ENCODE results near the gene NSF.
A peak's percentile ranks its signal among the peaks of the same experiment; 100 is the strongest.
"Not testable (repeated sequence)": the region's sequence is repeated elsewhere in the genome, so short reads cannot be mapped to it uniquely, and the experiment has no call there.

The NSF gene

DNA sequence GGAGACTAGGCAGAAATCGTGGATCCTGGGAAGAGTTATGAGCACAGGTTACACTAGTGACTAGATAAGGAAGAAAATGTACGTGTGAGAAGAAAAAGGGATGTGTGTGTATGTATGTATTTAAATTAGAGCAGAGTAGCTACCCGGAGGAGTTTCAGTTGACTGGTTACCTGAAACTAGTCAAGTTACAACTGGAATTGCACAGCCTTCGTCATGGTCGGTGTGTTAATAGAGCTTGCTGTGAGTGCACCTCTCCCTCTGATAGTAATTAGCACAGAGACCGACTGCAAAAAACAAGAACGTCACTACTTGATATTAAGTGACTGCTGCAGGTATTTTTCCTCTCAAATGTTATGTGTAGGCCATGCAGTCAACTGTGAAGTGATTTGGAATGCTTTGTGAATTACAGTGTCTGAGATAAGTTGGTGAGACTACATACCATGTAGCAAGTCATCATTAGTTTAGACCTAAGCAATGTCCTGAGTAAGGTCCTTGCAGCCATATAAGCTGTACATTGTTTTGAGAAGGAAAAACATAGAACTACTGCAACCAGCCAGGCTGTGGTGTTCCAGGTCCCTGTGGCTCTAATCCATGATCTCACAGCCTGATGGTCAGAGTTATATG, 132.3 kb downstream of the NSF start:
- no peak for DNase-seq

DNA sequence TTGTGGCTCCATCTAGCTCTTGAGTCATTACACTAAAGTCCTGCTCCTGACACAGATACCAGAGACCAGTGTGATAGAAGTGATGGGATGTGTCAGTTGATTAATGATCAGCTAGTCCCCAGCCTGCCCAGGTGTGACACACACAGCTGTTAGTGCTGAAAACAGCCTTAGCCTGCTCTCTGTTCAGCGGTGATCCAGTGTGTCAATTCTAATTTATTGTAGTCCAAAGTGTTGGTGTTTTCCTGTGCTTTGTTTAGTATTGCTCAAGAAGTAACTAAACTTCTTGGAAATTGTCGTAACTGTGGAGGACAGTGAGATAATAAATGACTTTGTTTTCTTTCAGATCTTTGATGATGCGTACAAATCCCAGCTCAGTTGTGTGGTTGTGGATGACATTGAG, 135.7 kb downstream of the NSF start:
- DNase-seq = peak; percentile 23

DNA sequence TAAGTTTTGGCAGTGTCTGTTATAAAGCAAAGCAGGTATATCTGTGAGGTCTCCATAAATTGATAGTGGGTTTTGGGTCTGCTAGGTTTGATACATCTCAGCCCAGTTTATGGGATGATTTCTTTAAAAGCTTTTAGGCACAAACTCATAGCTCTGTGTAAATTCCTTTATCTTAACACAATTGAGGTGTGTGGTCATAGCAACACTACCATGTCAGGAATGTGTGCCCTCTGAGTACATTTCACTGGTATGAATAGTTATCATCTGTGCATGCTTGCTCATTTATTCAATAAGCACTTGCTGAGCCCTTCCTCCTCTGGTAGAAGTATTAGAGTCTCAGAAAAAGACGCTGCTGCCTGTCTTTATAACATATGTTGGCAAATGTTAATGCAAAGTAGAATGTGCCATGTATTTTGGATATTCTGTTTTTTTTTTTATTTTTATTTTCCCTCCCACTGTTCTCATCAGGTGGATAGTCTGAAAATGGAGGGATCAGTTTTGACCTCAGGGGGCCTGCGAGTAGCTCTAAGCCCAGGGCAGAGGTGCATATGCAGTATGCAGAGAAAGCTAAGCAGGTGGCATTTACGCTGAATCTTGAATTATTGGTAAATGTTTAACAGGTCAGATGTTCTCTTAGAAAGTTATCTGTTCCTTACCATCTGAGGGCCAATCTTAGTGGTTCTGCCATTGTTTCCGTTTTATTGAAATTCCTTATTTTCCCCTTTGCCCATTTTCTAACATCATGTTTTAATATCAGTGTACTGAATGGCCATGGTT, 137.3 kb downstream of the NSF start:
- no peak for DNase-seq

DNA sequence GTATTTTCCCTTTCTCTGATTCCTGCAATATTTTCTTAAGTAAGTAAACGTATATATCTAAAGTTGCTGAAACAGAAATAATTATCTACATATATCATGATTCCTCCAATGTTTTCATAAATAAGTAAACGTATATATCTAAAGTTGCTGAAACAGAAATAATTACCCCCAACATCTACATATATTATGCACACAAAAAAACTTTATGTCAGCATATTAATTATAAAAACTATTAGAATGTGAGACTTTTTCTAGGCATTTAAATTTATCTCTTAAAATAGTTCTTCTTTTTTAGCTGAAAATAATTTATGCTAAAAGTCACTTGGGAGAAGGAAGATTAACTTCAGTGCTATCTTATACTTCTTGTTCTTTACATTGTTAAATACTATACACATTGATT, 139.6 kb downstream of the NSF start:
- DNase-seq = no peak

DNA sequence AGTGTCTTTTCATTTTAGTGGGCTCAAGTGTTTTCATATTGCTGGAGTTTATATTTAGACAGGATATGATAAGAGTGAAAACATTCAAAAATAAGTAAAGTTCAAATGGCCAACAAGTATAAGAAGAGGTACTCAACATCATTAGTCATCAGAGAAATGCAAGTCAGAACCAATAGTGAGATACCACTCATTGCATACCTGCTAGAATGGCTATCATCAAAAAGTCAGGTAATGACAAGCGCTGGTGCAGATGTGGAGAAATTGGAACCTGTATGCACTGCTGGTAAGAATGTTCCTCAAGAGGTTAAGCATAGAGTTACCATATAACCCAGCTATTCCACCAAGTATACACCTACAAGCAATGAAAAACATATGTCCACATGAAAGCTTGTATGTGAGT, 140.2 kb downstream of the NSF start:
- no peak for DNase-seq

DNA sequence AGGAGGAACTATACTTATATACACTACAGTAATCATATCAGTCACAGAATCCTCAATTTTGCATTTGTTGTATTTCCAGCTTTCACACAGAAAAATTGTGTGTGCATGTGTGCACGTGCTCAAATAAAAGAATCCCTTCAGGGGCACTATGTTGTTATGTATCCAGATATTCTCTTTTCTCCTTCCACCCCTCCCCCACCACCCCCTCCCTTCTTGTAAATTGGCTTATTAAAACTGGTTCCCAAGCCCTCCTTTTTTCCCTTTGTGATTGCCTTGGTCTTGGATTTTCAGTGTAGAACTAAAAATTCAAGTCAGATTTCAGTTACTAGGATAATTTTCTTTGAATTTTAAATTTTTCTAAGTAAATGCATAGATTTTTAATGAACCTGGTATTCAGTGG, 141.7 kb downstream of the NSF start:
- peak; percentile 66 for DNase-seq

DNA sequence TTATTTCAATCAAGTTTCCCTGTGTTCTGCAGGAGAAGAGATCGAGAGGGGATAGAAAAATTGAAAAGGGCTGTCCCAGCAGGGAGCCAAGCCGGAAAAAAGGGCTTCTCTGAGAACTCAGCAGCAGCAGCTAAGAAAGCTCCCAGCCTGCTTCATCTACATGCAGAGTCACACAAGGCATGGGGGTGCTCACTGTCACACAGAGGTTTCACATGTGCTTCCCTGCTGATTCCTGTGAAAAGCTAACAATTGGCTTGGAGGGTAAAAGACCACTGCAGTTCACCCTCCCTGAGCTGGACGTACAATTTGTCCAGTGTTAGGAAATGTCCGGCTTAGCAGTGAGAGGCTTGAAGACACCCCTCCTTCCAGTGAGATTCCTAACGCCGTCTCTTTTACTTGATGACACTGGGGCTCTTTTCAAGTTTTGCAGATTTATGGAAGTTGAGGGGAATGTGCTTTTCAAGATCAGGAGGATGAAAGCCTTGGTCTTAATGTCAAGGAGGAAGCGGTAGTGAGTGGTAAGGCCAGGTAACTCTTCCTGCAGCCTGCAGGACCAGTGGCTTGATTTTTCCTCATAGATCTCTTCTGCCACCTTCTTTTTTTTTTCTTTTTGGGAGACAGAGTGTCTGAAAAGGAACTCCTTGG, 142.4 kb downstream of the NSF start:
- peak; percentile 11 for DNase-seq

DNA sequence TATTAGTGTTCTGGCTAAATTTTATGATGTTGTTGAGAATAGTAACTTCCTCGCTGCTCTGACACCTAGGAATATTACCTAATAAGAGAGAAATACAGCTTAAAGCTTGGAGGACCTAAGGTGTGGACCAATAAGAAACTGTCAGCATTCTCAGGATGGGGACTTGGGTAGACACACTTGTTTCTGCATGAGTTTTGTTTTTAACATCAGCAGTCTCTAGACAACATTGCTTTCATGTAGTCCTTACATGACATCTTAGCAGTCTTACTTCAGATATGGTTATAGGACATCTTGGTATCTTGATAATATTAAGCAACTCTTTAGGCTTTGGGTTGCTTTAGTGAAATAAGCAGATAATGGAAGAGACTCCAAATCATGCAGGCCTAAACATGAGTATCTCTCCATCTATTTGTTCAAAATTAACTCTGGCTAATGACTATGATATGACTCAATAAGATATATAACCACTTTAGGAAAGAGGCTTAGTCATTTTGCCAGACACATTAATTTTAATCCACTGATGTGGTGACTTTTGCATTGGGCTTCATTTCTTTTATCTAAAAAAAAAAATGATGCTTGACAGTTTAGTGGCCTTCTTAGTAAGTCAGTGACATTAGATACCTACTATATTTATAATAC, 143.5 kb downstream of the NSF start:
- no peak for DNase-seq

DNA sequence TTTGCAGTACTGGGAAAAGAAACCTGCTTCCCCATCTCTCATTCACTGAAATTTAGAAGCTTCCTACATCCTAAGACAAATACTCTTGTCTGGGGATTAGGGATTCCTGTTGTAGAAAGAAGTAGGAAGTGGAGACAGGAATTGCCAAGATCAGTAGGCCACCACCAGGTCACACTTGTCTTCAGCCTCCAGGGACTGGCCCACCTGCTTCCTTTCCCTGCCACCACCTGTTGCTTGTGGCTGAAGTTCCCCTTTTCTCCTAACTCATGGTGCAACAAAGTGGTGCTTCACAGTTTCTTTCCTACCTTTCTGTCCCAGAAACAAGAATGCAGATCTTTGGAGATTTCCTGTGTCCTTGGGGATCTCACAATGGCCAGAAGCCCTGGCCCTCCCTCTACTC, 145.6 kb downstream of the NSF start:
- DNase-seq = no peak

DNA sequence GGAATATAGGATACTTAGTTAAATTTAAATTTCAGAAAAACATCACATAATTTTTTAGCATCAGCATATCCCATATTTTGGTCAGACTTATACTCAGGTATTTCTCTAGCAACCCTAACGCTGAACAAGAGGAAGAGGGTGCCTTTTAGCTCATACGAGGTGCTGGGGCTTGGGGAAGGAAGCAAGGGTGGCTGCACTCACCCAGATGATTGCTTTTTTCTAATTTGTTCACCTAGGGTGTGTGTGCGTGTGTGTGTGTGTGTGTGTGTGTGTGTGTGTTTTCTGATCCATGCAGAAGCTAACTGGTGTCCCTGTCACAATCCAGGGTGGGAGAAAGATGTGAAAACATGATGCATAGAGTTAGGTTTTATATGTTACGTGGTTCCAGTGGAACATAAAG, 146.9 kb downstream of the NSF start:
- DNase-seq = no peak

DNA sequence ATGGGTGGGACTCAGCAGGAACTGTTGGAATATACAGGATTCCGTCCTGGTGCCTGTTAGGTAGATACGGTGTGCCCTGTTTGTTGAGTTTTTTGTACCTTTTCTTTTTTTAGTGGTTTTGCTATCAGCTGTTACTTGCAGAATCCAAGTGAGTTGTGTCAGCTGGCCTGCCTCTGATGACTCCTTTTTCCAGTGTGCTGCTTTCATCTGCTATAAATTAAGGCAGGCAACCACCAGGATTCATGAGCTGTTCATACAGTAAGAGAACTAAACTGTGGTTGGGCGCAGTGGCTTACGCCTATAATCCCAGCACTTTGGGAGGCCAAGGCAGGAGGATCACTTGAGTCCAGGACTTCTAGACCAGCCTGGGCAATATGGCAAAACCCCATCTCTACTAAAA, 148.1 kb downstream of the NSF start:
- no peak for DNase-seq

DNA sequence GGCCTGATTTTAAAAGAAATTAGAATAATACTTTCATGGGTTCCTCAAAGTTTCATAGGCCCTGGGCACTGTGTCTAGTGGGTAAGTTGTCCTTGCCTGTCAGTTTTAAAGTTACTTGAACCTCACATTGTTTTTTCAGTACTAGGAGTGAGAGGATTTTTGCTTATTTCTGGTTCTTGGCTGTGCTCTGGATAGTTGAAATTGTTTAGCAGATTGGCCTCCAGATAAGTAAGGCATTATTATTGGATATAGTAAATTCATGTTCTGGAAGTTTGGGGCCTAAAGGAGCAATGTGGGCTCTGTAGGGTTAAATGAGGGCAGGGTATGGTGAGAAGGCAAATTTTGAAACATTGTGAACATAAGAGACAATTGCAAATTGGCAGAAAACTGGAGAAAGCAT, 149.5 kb downstream of the NSF start:
- no peak for DNase-seq

DNA sequence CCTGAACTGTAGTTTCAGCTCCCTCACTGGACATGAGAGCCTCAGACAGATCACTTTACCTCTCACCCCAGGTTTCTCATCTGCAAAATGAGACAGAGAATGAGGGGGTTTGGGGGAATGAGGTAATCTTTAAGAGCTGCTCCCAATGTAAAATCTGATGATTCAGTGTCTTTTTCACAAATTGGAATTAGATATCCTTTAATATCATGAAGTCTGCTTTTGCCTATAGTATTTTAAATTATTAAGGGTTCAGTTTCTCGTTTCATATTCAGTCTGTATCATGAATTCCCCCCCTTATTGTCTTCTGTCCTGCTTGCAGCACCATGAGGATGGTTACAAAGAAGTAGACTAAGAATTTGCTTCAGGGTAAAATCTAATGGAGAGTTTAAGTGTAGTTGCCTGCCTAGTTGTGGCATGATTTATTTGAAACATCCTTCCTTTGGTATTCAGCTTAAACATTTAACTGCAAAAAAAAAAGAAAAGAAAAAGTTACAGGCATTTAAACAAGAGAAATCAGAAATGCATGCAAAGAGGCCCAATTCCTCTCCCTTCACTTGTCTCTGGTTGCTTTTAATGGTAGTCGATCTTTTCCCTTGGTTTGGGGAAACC, 150.8 kb downstream of the NSF start:
- no peak for DNase-seq

DNA sequence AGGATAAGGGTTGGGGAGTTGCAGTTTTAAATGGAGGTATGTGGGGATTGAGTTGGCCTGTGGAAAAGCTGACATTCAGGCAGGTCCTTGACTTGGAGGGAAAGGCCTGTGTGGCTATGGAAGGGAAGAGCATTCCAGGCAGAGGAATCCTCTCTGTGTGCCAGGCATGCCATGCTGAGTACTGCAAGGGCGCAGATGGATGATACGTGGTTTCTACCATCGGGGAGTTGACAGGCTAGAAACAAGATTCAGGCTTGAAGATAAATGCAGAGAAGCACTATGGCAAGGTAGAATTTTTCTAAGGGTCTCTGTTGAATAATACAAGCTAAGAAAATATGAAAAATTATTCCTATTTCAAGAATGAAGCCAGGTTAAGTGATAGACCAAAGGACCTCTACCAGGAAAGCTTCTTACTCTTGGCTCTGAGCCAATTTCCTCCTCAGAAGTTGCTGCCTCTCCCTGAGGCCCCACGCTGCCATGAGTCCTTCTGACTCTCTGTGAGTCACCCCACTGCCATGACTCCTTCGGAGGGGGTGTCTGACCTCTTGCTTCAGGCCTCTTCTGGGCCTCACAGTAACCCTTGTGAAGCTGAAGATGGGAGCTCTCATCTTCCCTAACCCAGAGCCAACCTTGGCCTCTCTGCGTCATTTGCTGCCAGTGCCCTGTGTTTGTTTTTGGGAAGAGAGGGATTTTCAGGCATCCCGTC, 152.2 kb downstream of the NSF start:
- DNase-seq = peak; percentile 28

DNA sequence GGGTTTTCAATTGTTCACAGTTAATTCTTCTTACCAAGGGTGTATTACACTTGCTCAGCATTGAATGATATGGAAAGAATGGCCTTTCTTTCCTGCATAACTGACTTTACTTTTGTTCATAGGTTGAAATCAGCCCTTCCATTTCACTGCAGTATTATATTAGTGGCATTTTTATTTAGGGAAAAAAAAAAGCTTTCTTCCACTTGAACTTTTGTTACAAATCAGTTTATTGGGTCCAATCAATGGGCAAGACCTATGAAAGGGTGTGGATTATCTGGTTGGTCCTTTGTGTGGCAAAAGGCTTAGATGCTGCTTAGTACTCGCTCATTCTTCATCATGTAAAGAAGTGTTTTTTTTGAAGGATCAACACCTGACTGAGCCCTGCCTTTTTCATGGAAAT, 154.0 kb downstream of the NSF start:
- no peak for DNase-seq

DNA sequence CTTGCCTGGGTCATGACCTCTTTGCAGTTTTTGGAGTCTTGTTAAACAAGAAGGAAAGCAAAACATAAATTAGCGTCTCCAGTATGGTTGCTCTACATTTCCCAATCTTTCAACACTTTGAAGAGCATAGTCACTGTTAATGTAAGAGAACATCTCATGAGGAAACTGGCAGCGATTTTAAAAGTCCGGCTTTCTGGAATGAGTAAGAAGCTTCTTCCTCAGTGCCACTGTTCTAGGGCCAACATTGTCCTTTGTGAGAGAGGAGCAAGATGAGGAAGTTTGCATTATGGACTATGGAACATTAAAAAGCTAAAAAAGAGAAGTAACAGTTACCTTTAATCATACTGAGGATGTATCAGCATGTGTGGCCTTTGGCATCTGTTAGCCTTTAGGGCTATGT, 154.9 kb downstream of the NSF start:
- DNase-seq = no peak

DNA sequence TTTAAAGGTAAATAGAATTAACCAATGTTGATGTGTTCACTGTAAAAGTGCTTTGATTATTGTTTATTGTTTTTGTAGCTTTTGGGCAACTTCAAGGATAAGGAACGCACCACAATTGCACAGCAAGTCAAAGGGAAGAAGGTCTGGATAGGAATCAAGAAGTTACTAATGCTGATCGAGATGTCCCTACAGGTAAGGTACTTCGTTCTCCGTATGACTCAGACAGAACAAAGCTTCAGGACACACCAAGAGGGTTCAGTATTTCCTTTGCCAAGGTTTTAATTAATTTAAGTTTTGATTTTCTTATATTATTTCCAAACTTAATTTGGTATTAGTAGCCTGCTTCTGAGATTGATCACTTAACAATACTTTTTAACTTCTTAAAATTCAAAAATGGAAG, 161.0 kb downstream of the NSF start:
- DNase-seq = no peak

DNA sequence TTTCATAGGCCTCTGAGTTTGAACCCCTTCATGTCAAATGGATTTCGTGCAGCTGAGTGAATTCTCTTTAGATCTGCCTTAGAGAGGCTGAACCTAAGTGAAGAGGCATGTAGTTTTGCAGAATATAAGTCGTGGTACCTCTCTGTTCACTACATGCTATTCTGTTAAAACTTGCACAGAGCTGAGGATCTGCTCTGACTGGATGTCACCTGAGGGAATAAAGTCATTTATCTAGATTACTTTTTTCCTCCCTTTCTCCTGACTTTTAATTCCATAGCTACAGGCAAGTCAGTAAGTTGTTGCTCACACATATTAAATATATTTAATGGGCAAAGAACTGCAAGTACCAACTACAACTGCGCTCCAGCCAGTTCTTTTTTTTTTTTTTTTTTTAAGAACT, 163.3 kb downstream of the NSF start:
- DNase-seq = no peak

DNA sequence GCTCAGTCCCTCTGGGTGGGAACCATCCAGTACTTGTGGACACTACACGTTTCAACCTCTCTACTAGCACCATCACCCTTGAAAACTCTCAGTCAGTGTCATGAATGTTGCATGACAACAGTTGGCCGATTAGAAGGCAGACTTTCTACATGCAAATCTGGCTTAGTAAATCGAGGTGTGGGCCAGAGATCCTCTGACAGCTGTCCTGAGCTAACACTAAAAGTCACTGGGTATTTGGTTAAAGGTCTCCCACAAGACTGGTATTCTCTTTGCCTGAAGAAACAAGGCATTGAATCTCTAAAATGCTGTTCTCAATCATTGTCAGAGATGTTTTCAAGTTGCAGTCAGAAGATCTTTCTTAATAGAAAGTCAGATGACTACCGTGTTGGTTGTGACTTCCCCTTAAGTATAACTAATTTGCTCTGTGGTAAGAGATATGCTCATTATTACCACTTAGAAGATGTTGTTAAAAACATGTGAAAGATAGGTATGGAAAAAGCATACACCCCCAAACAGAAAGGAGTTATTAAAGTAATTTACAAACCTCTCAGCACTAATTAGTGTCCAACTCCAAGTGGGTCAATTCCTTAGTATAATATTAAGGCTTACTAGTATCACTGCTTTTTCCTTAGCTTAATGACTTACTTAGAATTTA, 165.7 kb downstream of the NSF start:
- DNase-seq = no peak

DNA sequence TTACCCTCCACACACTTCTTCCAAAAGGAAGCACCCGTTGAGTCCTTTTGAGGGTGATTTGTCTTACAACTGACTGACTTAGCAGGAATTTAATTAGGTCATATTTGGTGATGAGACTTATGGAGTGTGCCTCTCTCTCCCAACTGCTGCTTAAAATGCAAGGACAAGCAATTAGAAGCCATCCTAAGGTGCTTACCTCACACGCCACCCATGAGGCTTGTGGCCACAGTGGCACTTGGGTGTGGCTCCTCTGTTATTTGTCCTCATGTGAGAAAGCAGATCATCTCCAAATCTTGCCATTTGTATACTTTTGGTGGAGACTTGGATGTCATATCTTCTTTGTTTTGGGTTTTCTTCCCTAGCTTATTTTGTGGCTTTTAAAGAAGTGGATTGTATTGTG, 166.4 kb downstream of the NSF start:
- no peak for DNase-seq

DNA sequence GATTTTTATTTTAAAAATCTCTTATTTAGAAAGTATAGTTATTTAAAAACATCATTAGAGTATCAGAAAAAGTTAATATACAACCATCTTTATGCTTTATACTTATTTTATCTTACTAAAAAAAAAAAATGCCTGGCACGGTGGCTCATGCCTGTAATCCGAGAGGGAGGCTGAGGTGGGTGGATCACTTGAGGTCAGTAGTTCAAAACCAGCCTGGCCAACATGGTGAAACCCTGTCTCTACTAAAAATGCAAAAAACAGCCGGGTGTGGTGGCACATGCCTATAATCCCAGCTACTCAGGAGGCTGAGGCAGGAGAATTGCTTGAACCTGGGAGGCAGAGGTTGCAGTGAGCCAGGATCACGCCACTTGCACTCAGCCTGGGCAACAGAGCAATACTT, 167.1 kb downstream of the NSF start:
- DNase-seq = not testable (repeated sequence)

DNA sequence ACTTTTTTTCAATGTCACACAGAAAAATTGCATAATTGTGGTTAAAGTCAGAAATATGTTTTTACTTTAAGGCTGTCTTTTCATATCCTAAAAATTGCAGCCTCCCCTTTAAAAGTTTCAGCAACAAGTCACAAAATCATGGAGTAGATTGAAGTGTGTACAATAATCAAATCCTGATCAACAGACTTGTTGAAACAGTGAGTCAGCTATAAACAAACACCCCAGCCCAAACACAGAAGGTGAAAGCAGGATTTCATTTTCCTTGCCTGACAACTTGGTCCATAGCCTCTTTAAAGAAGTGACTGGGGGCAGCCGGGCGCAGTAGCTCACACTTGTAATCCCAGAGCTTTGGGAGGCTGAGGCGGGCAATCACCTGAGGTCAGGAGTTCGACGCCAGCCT, 168.1 kb downstream of the NSF start:
- no peak for DNase-seq

All from NCI-H82 (cell line).